Stimulated activated CD8-positive, alpha-beta memory T cell treated with anti-CD3 and anti-CD28 coated beads, Interleukin-15, amount 100 ng/mL, for 4 hours (primary cell): ENCODE results near the gene RHOBTB1.
"Not testable (repeated sequence)": the region's sequence is repeated elsewhere in the genome, so short reads cannot be mapped to it uniquely, and the experiment has no call there.

ENCODE experiments used
- DNase-seq, 2 donors: peaks; one replicate each; pipeline ENCODE4 v3.0.0-alpha.2; 2020; ENCODE audit warnings: low read depth in 2 of 2

Gene RHOBTB1

DNA sequence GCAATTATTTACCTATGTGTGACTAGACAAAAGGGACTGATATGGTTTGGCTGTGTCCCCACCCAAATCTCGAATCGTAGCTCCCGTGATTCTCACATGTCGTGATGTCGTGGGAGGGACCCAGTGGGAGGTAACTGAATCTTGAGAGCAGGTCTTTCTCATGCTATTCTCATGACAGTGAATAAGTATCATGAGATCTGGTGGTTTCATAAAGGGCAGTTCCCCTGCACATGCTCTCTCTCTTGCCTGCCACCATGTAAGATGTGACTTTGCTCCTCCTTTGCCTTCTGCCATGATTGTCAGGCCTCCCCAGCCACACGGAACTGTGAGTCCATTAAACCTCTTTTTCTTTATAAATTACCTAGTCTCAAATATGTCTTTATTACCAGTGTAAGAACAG is 37.2 kb downstream of the RHOBTB1 start:
- DNase-seq: not testable (repeated sequence)

DNA sequence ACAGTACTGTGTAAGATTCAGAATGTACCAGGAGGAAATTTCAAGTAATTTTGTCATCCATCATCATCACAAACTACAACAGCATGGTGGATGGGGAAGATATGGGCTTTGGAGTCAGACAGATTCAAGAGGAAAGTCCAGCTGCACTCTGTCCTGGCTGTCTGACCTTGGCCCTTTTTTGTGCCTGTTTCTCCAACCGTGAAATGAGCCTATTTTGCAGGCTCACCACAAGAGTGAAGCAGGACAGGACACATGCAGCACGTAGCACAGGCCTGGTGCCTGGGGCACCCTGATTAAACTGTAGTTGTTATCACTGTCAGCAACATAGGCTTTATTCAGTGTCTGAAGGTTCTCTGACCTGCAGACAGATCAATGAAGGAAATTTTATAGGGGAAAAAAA is 37.6 kb downstream of the RHOBTB1 start:
- DNase-seq: no peak

GRCh38 chr10:60905580-60905979 is 38.4 kb downstream of the RHOBTB1 start:
- no peak for DNase-seq

- DNase-seq: no peak
Observed at GRCh38 chr10:60903096-60903495, 40.9 kb downstream of the RHOBTB1 start.

DNA sequence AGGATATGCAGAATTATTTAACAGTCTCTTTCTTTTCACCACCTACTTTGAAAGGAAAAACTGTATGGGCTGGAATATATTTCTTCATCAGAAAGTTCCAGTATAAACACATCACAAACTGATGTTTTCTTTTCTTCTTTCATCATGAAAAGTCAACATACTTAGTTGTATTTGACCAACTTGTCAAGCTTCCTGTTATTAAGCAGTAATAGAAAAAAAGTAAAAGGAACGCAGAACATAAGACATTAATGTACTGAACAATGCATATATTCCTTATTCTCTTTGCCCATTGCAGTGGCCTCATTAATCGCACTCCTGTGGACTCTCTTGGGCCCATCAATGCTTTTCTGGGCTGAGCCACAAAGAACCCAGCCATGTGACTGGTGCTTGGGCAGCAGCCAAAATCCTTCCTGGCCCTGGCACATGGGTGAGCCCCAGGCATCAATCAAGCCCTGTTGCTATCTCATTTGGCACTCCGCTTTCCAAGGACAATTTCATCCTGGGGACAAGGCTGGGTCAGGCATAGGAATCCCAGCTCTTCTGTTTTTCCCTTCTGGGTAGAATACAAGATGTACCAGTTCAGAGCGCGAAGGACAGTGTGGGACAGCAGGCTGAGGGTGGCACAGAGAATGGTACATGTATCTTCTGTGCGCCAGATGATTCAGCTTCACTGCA is 42.3 kb downstream of the RHOBTB1 start:
- DNase-seq: no peak

DNA sequence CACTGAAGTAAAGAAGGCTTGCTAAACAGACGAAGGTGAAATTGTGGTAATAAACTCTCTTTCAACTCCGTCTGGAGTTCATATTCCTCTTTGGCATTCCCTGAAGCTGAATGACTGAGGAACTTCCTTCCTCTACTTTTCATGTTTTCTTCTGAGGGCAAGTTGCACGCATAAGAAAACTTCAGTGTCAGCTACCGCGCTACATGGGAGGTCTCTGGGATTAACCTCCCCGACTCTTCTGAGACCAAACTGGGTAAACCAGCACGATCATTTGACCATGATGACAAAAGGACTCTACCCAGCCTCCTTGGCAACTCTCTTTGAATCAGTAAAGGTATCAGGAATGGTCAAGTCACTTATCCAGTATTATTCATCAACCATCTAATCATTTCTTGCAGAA is 44.7 kb downstream of the RHOBTB1 start:
- no peak for DNase-seq

DNA sequence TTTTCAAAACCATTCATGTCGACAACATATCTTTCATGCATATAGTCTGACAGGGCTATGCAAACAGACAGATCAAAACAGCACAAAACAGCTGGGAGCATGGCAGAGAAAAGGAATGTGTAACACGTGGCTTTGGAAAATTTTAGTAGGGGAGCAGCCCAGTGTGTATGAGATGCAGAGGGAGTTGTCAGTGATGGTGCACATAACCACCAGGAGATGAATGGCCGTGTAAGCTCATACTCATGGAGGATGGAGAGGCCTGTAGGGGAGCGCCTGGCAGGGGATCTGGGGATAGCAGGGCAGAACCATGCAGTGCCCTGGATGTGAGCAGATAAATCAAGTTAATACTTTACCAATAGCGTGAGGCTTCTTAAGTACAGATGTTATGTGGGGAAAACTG is 45.7 kb downstream of the RHOBTB1 start:
- DNase-seq: no peak

- no peak for DNase-seq
Observed at GRCh38 chr10:60896810-60897209, 47.2 kb downstream of the RHOBTB1 start.

GRCh38 chr10:60896033-60896432 is 48.0 kb downstream of the RHOBTB1 start:
- DNase-seq: no peak

GRCh38 chr10:60894786-60895185 is 49.2 kb downstream of the RHOBTB1 start:
- DNase-seq: no peak

- DNase-seq: no peak
Observed at GRCh38 chr10:60893231-60893630, 50.8 kb downstream of the RHOBTB1 start.

DNA sequence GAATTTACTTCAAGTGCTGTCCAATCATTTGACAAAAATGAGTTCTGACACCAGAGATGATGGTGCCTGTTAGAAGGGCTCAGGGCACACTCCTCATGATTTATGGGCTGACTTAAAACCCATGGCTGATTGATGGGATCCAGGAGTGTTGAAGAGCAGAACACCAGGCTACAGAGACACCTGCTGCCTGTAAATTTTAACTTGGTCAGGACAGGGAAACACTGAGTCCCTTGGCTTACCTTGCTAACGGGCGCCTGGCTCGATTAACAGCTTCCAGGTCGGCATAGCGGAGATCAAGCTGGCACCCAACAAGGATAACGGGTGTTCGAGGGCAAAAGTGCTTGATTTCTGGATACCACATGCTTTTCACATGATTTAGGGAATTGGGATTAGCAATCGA is 51.4 kb downstream of the RHOBTB1 start:
- no peak for DNase-seq

DNA sequence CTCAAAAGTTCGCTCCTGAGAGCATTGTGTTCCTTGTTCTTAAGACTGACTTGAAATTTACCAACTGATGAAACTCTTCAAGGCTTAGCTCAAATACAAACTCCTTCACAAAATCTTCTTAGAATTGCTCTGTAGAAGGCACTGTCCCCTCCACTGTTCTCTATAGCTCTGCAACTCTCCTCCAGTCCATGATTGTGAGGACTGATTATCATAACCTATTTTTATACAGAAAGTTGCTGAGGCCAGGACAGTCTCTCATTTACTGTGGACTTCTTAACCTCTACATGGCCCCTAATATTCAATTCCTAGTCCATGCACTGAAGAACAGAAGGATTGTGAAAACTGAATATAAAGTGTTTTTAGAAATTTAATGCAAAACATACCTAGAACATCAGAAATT is 53.2 kb downstream of the RHOBTB1 start:
- DNase-seq: no peak

DNA sequence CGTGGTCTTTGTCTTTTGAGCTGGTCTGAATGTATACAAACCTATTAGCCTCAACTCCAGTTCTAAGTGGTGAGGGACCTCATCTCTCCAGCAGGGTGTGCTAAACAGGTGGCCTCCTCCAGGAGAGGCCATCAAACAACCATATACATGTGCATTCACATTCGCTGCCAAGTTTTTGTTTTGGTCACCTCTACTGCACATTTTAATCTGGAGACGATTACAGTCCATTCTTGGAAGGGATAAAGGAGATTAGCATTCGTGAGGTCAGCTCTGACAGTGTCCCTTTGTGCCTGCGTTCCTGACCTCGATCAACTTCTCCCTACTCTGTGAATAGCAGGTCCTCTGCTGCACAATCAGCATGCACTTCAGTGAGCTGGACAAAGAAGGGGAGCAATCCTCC is 60.8 kb downstream of the RHOBTB1 start:
- no peak for DNase-seq

DNA sequence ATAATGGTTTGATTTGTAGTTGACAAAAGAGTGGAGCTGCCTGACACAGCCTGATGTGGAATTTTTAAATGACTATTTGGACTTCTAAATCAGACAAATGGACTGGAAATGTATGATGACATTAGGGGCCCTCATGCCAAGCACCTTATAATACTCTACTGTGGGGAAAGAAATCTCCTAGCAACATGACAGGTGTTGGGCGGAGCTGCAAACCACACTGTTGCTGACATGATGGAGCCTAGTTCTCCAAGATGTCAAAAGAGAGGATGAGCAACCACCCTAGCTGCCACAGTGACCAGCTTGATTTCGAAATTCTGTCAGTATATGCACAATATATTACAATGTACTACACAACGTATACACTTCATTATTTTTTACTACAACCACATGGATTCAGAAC is 65.8 kb downstream of the RHOBTB1 start:
- no peak for DNase-seq

- no peak for DNase-seq
Observed at GRCh38 chr10:60877777-60878120, 66.2 kb downstream of the RHOBTB1 start.

- no peak for DNase-seq
Observed at GRCh38 chr10:60877061-60877776, 66.8 kb downstream of the RHOBTB1 start.

- DNase-seq: no peak
Observed at GRCh38 chr10:60873758-60874157, 70.2 kb downstream of the RHOBTB1 start.

- DNase-seq: no peak
Observed at GRCh38 chr10:60872451-60872850, 71.5 kb downstream of the RHOBTB1 start.

DNA sequence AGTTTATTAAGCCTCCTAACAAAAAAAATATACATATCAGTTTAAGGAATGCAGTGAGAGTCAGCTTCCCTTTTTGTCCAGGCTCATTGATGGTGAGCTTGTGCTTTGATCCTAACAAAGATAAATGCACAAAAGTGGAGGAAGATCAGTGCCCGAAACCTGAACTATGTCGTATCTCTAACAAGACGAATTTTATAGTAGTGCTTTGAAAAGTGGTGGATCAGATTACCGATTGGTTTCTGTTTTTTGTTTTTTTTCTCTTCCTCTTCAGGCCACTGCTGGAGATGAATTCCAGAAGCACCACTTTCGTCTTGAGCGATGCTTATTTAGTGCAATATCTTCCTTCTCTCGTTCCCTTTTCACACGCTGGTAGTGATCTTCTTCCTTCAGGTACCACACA is 72.8 kb downstream of the RHOBTB1 start:
- no peak for DNase-seq

DNA sequence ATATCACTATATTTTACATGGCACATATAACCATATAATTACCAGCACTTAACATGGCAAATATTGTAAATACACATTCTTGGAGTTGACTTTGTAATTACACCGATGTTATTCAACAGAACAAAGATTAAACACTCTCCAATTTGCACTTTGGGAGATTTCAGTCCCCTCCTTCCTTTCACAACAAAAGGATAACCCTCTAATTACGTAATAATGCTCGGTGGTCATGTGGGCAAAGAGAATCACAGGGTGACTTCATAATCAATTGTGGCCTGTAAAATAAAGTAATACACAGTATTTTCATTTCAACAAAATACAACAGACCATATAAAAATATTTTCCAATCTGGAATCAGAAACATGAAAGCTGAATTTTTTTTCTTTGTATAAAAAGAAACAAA is 73.2 kb downstream of the RHOBTB1 start:
- no peak for DNase-seq

GRCh38 chr10:60870416-60870728 is 73.6 kb downstream of the RHOBTB1 start:
- no peak for DNase-seq

GRCh38 chr10:60869652-60870415 is 74.2 kb downstream of the RHOBTB1 start:
- no peak for DNase-seq
